ENCODE results near the gene ARHGAP22.

Gene ARHGAP22

DNA sequence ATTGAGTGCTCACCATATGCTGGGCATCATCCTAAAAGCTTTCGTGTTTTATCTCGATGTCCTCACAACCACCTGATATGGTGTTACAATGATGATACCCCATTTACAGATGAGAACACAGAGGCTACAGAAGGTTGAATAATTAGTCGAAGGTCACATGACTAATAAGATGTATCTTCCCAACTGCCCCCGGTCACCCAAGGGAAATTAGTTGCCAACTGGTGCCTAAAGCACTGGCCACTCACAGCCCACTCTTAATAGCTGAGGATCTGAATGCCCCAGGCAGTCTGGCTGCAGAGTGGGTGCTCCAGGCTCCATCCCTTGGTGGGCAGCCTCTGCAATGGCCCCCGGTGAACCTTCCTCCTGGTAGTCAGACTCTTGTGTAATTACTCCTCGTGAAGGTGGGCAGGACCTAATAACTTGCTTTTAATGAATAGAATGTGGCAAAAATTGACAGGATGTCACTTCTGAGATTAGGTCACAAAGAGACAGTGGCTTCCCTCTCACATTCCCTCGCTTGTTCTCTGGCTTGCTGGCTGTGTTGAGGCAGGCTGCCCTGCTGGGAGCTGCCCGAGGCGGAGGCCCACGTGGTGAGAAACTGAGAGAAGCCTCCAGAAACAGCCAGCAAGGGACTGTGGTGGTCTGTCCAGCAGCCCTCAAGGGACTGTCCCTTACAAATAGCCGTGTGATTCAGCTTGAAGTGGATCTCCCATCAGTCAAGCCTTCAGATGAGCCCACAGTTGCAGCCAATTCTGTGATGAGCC lies 109.4 kb downstream of the ARHGAP22 start:
- DNase-seq: no peak

DNA sequence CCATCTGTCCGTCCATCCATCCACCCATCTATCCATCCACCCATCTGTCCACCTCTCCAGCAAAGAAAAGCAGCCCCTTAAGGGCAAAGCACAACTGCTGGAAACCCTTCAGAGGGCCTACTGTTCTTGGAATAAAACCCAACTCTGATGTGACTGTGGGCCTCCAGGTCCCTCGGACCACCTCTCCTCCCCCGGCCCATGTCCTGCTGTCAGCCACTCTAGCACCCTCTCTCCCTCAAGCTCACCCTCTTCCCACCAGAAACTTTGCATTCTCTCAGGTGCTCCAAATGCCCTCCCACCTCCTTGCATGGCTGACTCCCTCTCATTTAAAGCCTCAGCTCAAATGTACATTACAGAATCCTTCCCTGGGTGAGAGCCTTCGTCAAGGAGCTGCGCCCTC lies 110.3 kb downstream of the ARHGAP22 start:
- DNase-seq: no peak

DNA sequence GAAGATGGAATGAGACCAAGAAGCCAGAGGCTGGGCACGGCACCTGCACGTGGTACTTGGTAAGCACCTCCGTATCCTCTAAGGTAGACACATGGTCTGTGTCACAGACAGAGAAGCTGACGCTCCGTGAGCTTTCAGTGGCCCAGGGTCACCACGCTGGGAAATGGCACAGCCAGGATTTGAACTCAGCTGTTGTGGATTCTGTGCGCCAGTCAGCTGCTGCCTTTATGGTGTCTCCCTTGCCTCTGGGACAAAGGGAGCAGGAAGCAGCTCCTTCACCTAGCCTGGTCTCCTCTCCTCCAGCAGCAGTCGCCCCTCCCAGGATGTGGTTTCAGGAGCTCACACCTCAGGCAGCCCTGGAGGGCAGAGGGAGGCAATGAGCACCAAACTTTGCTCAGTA lies 110.8 kb downstream of the ARHGAP22 start:
- no peak for DNase-seq

DNA sequence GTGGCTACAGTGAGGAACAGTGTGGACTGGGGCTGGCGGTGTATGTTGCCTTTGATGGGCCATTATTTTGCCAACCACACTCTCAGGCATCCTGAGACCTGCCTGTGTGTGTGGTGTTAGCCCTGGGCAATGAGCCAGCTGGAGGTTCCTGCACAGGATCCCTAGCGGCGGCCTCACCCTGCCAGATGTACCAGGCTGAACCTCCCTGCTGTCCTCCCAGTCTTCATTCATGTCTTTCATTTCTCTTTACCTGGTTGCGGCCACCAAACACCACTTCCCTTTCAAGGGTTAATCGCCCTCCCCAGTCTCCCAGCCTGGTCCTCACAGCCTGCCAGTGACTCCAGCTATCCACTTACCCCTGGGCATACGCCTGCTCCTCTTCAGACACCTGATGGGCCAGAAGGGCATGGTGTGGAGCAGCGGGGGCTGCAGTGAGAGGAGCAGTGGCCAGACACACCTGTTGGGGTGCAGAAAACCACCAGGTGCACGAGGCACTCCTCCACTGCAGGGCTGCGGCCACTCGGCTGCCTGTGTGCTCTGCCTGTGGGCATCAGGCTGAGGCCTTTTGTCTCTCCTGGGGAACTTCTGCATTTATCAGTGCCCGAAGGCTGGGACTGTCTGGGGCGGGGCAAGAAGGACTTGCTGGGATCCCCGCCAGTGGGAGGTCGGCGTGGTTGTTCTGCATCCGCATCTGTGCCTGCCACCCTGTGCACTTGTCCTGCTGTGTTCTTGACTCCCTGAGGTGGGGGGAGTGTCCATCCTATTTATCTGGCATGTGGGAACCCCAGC lies 111.6 kb downstream of the ARHGAP22 start:
- DNase-seq: no peak

DNA sequence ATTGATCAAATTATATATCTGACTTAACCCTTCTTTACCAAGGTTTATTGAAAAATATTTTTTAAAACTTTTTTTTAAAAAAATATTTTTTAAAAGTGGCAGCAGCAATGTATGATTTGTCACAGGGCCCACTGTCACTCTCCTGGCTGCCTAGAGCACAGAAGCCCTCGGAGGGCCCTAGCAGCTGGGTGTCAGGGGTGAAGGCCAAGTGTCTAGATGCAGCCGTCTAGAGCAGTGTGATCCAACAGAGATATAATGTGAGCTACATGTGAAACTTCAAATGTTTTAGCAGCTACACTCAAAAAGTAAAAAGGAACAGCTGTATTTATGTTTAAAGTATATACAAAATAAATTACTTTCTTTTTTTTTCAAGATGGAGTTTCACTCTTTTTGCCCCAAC lies 112.7 kb downstream of the ARHGAP22 start:
- no peak for DNase-seq

DNA sequence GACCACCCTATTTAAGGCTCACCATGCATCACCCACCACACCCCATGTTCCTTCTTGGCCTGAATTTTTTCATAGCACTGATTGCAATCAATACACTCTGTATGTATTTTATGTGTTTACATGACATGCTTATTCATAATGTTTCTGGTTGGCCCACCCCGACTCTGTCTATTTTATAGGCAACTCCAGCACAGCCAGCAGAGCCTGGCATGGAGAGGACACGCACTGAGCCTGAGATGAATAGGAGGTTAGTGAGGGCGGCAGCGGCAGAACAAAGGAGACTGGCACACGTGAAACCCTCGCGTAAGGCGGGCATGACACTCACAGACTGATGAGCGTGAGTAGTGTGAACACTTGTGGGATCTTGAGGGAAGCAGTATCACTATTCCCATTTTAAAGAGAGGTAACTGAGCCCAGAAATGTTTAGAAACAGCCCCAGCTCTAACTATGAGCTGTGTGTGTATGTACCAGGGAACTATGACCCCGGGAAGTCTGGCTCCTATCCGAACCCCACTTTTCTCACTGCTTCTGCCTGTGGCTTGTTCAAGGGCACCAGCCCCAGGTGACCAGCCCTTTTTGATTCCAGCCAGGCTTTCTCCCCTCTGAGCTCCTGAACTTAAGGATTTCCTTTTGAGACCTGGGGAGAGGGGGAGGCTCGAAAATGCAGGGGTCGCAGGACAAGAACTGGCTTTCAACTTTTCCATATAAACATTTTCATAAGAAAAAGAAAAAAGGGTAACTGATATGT lies 113.3 kb downstream of the ARHGAP22 start:
- DNase-seq: no peak

DNA sequence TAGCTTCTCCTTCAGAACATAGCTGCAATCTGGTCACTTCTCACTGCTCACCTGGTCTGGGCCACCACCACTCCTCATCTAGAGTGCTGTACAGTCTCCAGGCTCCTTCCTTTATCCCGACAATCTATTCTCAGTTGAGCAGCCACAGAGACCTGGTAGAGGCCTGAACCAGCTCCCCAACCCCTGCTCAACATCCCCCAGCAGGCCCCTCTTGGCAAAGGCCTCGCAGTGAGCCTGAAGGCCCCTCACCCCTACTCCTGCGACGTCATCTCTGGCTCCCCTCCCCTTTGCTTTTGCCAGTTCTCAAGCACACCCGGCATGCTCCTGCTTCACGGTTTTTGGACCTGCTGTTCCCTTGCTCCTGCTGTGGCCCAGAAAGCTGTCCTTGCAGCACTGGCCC lies 113.9 kb downstream of the ARHGAP22 start:
- no peak for DNase-seq

DNA sequence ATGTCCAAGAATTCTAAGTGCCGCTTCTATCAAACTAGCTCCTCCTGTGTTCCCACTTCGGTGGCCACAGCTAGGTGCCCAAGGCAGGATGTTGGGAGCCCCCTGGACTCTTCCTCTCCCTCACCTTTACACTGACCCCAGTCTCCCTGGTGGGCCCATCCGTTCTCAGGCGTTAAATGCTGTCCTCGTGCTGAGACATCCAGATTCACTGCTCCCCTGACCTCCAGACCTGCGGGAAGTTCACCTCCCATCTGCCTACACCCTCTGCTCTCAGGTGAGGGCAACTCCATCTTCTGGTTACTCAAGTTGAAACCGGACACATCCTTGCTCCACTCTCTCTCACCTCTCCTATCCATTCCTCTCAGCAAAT lies 114.3 kb downstream of the ARHGAP22 start:
- DNase-seq: no peak

DNA sequence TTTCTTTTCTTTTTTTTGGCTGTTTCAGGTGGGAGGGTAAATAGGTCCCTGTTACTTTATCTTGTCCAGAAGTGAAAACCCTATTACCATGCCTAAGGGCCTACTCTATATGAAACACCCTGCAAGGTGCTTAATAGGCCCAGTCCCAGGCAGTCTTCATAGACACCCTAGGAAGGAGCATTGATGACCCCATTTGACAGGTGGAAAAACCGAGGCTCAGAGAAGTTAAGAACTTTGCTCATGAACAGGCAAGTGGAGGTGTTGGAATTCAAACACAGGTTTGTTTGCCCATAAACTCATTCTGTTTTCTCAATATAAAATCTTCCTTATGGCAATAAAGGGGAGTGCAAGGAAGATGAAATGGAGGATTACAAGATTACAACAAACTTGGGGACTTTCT lies 115.8 kb downstream of the ARHGAP22 start:
- no peak for DNase-seq

DNA sequence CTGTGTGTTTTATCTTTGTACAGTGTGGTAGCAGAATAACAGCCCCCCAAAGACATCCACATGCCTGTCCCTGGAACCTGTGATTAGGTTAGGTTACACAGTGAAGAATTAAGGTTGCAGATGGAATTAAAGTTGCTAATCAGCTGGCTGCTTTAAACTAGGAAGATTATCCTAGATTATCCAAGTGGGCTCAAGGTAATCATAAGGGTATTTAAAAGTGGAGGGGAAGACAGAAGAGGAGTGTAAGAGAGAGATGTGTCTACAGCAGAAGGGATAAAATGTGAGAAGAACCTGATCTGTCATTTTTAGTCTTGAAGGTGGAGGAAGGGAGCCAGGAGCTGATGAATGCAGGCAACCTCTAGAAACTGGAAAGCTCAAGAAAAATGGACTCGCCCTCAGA lies 117.6 kb downstream of the ARHGAP22 start:
- DNase-seq: no peak

DNA sequence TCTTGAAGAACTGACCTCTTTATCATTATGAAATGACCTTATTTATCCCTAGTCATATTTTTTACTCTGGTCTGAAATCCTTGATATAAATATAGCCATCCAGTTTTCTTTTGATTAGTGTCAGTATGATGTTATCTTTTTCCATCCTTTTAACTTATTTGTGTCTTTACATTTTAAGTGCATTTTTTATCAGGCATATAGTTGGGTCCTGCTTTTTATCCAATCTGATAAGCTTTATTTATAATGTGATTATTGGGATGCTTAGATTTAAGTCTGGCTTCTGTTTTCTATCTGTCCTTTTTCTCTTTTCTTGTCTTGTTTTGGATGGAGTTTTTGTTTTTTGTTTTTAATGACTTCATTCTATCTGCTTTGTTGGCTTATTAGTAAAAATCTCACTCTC lies 119.2 kb downstream of the ARHGAP22 start:
- DNase-seq: no peak

DNA sequence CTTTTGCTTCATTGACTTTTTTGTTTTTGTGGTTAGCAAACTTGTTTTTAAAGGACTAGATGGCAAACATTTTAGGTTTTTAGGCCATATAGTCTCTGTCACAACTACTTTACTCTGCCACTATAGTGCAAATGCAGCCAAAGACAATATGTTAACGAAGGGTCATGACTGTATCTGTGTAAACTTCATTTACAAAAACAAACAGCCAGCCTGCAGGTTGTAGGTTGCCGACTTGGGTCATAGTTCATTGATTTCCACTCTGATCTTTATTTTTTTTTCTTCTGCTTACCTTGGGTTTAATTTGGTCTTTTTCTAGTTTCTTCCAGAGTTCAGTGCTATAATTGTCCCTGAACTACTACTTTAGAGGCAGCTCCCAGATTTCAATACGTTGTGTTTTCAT lies 120.0 kb downstream of the ARHGAP22 start:
- no peak for DNase-seq

DNA sequence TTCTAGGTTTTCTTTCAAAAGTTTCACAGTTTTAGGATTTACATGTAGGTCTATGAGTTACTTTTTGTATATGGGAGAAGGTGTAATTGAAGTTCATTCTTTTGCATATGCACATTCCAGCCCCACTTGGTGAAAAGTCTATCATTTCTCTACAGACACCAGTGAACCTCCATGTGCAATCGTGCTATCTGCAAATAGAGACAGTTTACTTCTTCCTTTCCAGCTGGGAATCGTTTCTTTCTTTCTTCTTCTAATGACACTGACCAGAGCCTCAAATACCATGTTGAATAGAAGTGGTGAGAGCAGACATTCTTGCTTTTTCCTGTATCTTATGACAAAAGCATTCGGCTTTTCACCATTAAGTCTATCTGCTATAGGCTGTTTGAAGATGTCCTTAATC lies 122.7 kb downstream of the ARHGAP22 start:
- no peak for DNase-seq

DNA sequence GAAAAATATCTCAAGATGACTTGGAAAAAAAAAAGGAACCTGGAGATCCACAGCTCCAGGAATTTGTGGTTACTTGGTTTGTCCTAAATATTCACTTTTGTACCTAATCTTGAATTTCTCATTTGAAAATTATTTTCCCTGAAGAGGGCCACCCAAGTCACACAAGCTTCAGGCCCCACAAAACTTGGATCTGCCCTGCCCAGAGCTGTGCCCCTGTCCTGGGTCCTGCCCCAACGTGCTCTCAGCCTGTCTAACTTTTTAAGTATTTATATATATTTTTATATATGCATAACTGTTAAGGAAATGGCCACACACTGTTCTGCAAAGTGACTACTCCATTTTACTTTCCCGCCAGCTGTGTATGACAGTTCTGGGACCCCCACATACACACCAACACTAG lies 123.5 kb downstream of the ARHGAP22 start:
- no peak for DNase-seq

DNA sequence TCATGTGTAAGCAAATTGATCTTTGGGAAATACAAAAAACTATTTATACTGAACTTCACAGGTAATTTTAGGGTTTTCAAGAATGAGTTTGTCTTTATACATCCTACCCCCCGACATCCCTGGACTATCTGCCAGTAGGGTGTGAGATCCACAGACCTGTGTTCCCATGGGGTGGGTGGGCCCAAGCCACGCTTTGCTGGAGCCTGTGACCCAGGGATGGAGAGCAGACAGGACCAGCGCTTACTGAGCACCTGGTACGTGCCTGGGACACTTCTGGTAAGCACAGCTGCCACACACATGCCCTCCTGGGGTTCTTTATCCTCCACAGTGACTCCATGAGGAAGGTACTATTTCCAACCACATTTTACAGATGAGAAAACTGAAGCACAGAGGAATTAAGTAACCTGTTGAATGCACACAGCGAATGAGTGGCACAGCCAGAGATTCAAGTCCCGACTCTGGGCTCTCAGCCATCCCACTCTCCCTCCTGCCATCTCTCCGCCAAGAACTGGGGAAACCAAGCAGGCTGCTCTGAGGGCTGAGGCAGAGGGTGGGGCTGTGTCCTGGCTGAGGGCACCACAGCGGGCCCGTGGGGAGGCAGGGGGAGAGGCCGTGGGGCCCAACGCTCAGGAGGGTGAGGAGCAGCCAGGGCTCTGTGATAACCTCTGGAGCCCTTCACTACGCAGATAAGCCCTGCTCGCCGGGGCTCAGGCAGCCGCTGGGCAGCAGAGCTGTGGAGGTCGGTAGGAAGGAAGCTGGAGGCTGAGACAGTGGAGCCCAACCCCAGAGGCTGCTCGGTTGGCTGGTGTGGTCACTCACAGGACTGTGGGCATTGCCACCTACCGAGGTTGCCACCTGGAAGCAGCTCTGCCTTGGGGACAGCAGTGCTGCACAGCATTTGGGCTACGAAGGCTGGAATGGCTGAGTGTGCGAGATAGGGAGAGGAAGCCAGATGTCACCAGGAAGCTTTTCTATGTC lies 124.2 kb downstream of the ARHGAP22 start:
- no peak for DNase-seq

DNA sequence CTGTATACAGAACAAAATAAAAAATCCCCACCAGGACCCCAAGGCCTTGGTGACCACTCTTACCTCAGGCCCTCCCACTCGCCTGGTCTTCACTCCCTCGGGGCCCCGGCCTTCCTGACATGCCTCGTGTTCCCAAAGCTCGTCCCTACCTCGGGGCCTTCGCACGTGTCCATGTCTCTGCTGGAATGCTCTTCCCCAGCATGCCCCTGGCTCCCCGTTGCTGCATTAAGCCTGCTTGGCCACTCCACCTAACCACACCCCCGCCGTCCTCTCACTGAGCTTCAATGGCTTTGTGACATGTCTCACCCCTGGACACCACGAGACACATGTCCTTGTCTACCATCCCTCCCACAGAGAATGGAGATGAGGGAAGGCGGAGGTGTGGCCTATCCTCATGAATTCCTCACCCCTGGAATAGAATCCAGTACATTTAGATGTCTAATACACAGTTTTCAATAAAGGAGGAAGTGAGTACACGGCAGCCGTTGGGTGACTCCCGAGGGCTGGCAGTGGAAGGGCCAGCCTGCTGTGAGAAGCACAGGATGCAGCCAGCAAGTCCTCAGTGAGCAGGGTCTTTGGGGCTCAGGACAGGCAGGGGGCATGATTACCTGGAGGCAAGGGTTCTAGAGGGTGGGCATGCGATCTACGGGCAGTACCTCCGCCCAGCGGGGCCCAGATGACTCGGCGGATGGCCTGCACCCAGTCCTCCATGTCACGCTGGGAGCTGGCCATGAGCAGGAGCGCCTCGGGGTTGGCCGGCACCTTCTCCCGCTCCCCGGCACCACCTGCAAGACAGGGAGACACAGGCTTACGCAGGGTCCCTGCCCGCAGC lies 125.7 kb downstream of the ARHGAP22 start:
- no peak for DNase-seq

DNA sequence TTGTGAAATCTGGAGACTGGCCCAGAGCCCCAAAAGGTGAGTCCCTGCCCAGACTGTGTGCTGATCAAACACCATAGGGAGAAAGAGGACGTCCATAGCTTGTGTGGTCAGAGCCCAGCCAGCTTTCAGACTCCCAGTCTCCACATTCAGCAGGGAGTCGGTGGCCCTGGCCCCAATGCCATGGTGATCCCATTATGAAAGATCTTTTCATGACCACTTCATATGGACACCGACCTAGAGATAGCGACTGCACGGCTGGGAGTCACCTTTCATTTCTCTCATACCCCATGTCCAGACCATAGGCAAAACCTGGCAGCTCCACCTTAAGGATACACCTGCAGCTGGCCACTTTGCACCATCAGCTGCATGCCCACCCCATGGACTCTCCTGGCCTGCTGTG lies 126.4 kb downstream of the ARHGAP22 start:
- no peak for DNase-seq

DNA sequence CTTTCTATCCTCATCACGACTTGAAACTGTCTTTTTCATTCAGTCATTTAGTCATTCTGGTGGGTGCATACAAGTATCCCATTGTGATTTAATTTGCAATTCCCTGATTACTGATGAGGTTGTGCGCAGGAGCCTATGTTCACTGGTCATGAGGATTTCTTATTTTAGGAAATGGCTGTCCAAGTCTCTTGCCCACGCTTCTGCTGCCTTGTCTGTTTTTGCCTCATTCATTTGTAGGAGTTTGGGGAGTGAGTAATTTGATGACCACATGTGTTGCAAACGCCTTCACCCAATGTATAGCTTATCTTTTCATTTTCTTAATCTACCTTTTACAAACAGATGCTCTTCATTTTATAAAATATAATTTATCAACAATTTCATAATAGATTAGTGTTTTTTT lies 127.3 kb downstream of the ARHGAP22 start:
- no peak for DNase-seq

DNA sequence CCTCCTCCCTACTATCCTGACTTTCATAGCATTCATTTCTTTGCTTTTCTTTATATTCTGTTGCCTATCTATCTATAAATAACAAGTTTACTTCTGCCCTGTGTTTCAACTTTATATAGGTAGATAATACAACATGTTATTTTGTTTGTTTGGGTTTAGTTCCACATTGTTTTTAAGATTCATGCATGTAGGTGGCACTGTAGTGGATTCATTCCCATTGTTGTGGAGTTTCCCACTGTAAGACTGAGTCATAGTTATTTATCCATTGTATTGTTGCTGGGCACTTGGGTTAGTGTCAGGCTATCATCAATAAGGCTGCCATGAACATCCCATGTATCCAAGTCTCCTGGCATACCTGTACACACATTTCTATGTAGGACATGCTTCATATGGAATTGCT lies 127.7 kb downstream of the ARHGAP22 start:
- no peak for DNase-seq

DNA sequence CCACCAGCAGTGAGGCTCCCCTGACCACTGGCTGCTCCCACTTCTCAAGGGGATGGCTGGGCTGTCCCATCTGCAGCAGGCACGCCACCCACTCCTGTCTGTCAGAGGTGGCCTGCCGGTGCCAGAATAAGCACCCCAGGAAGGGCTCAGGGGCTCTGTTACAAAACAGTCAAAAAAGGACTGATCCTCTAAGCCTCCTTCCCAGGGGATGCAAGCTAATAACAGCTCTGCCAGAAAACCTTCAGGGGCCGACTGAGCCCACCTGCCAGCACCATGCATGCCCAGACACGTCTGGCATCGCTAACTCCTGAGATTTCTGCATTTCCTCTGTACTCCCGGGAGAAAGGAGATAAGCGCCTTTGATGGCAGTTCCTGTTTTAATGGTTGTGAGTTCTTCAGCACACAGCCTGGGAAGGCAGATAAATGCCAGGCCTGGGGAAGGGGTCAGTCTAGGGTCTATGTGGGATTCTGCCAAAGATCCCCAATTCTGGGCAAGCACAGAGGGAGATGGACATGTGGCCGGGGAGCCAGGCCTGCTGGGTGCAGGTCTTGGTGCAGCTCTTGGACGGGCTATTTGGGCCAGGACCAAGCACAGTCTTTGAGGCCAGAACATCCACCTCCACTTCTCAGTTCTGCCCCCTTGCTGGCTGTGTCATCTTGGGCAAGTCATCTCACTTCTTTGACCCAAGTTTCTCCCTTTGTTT lies 128.4 kb downstream of the ARHGAP22 start:
- DNase-seq: no peak

DNA sequence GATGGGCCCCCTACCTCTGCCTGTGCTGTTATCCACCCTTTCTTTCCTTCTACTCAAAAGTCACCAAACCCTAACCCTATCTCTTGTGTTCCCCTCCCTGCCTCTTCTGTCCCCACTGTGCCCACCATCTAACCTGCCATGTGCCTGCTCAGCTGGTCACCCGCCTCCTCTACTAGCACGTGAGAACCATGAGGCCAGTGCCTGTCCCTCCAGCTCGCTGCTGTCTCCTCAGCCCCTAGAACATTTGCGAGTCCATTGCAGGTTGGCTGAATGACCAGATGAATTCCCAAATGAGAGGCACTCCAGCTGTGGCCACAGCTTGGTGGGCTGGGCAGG lies 129.0 kb downstream of the ARHGAP22 start:
- DNase-seq: no peak
